NCI-H748 (cell line): ENCODE data around the gene PHF13.
"Not testable (repeated sequence)": the region's sequence is repeated elsewhere in the genome, so short reads cannot be mapped to it uniquely, and the experiment has no call there.

Source experiments
- DNase-seq: peaks from one replicate; lab custom pipeline; 2025; ENCODE audit not compliant: unreplicated experiment; lab: John Stamatoyannopoulos, UW

The PHF13 gene

DNA sequence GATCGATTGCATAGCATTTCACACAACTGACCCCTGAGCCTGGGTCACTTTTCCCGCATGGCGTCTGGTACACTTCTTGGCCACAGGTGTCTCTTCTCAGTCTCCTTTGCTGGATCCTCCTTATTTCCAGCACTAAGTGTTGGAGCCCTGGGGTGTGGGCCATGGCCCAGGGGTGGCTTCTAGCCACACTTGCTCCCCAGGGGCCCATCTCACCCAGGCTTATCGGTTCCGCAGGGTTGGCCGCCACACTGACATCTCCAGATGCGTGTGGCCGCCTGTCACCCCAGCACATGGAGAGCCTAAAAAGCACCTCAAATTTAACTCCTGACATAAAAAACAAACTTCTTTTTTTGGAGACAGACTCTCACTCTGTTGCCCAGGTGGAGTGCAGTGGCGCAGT lies 13.5 kb downstream of the PHF13 start:
- DNase-seq: no peak

DNA sequence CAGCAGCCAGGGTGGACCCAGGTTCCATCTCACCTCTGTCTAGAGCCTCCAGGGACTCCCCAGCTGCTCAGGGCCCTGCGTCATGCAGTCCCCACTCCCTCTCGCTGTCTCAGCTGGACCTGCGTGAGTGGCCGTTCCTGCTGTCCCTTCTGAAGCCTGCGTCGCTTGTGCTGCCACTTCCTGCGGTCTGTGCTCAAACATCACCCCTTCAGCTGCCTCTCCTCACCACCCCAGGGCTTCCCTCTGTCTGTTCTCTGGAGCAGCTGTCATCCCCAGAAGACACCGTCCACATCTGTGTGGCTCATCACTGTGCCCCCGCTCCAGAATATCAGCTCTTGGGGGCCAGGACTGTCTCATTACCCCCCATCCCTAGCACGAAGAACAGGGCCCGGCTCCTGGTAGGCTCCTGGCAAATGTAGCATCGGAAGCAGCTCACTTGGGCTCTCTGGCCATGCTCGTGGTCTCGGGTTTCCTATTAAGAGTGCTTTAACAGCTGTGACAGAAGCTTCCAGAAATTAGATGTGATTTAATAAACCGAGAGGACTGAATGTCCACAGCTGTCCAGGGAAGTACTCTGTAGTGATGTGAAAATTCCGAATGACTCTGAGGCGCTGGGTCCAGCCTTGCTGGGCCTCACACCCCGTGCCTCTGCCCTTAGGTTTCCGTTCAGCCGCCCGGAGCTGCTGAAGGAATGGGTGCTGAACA lies 14.5 kb downstream of the PHF13 start:
- no peak for DNase-seq

GRCh38 chr1:6628971-6629479 lies 15.5 kb downstream of the PHF13 start:
- DNase-seq: no peak

DNA sequence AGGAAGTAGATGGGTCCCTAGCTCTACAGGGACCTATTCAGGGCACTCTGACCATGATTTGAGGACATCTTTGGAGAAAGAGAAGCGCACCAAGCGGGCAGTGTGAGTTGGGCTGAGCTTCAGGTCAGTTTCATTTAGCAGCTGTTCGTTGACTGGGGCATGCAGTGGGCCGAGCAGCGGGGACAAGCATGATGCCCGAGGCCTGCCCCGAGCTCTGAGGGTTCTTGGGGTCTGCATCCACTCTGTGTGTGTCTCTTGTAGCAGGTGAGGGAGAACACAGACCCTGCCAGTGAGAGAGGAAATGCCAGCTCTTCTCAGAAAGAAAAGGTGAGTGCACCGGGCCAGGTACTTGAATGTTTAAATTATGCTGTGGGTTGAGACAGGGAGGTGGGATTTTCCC lies 16.5 kb downstream of the PHF13 start:
- no peak for DNase-seq

DNA sequence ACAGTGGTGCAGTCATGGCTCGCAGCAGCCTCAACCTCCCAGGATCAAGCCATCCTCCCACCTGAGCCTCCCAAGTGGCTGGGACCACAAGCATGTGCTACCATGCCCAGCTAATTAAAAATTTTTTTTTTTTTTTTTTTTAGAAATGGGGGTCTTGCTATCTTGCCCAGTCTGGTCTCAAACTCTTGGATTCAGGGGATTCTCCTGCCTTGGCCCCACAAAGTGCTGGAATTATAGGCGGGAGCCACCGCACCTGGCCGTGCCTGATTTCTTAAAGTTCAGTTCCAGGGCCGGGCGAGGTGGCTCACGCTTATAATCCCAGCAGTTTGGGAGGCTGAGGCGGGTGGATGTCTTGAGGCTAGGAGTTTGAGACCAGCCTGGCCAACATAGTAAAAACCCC lies 17.5 kb downstream of the PHF13 start:
- DNase-seq: no peak

GRCh38 chr1:6632588-6633514 lies 19.3 kb downstream of the PHF13 start:
- DNase-seq: no peak

GRCh38 chr1:6634371-6635052 lies 21.0 kb downstream of the PHF13 start:
- DNase-seq: peak; percentile 5

- DNase-seq: no peak
These were observed 21.8 kb downstream of the PHF13 start for GRCh38 chr1:6635161-6635909.

- no peak for DNase-seq
These were observed 22.6 kb downstream of the PHF13 start for GRCh38 chr1:6635910-6636760.

- DNase-seq: not testable (repeated sequence)
These were observed 23.2 kb downstream of the PHF13 start for GRCh38 chr1:6636778-6637177.

DNA sequence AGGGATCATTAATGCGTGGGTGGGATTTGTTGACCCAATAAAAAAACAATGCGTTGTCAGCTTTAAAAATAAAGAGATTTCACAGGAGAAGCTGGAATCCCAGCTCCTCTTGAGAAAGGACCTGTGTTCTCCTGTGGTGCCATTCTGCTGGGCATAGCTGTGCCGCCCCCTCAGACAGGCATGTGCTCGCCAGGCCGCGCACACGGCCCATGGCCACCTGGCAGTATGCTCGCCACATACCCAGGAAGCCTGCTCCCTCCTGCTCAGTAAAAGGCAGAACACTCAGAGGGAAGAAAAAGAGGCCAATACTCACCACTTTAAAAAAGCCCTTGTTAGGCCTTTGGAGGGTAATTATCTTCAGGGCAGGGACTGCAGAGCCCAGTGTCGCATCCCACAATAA lies 24.2 kb downstream of the PHF13 start:
- no peak for DNase-seq

GRCh38 chr1:6638226-6638625 lies 24.7 kb downstream of the PHF13 start:
- DNase-seq: no peak

- DNase-seq: not testable (repeated sequence)
These were observed 27.3 kb downstream of the PHF13 start for GRCh38 chr1:6640867-6641266.

- DNase-seq: no peak
These were observed 31.5 kb downstream of the PHF13 start for GRCh38 chr1:6645018-6645417.

DNA sequence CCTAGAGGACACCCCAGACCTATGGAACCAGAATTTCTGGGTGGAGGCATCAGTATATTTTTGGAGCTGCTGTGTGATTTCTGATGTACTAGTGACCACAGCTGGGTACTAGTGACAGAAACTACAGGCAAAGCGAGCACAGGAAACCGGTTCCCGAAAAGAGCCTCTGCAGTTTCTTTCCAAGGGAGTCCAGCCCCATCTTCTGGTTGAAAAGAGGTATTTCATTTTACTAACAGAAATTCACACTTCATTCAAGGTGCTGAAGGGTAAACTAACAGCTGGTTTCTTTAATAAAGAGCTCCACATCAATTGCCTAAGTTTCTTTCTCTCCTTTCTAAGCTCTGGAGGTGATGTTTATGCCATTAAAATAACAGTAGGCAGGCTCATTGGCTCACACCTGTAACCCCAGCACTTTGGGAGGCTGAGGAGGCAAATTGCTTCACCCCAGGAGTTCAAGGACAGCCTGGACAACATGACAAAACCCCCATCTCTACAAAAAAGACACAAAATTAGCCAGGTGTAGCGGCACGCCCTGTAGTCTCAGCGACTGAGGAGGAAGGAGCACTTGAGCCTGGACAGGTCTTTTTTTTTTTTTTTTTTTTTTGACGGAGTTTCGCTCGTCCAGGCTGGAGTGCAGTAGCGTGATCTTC lies 33.1 kb downstream of the PHF13 start:
- DNase-seq: peak; percentile 46

GRCh38 chr1:6648556-6648955 lies 35.0 kb downstream of the PHF13 start:
- DNase-seq: no peak

DNA sequence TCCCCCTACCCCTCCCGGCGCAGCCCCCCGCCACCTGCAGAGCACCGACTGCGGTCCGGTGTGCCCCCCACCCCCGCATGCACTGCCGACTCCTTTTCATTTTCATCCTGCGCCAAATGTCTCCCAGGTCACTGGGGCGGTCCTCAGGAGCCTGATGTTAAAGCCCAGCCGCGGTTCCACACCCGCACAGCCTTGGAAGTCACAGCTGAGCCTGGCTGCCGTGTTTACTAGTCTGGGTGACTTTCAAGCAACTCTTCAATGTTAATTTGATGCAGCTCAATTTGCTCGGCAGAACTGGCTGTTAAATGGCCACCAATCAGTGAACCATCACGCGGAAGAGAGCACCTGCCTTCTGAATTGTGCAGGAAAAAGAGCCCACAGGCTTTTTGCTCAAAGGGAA lies 38.4 kb downstream of the PHF13 start:
- no peak for DNase-seq

GRCh38 chr1:6652986-6653385 lies 39.5 kb downstream of the PHF13 start:
- no peak for DNase-seq
